Activated CD4-positive, alpha-beta memory T cell treated with anti-CD3 and anti-CD28 coated beads, Interleukin-2, amount 10 ng/mL, durations not matched to agents 7 days and 5 days (primary cell): Measurements from ENCODE around the gene AATK. TPM values are rescaled to one million over a fixed set of nuclear protein-coding genes. Genes with fewer than 3 reads are reported as not detected.

Experiments
- CTCF ChIA-PET: fragments of 350-600 bp; sonication (Branson Sonifier 250); formaldehyde crosslinking; loops from one replicate; lab custom pipeline; 2021; ENCODE audit warnings: antibody characterized with exemption, inconsistent platforms; lab: Charles Lee
- POLR2A ChIA-PET: fragments of 350-600 bp; sonication (Branson Sonifier 250); formaldehyde crosslinking; loops from one replicate; lab custom pipeline; 2021; ENCODE audit warnings: antibody characterized with exemption; lab: Charles Lee
- DNase-seq: peaks from one replicate; pipeline ENCODE4 v3.0.0-alpha.2; 2020
- H3K27ac Mint-ChIP-seq: one replicate; pipeline ENCODE4 v1.8.0; 2021; ENCODE audit warnings: mild to moderate bottlenecking, mixed read lengths
- H3K27me3 Mint-ChIP-seq: one replicate; pipeline ENCODE4 v1.8.0; 2021; ENCODE audit warnings: mixed read lengths
- H3K36me3 Mint-ChIP-seq: one replicate; pipeline ENCODE4 v1.8.0; 2021; ENCODE audit warnings: low read depth, mixed read lengths
- H3K4me1 Mint-ChIP-seq: one replicate; pipeline ENCODE4 v1.8.0; 2021; ENCODE audit warnings: mixed read lengths
- H3K4me3 Mint-ChIP-seq: one replicate; pipeline ENCODE4 v1.8.0; 2021; ENCODE audit warnings: mild to moderate bottlenecking, mixed read lengths
- H3K9me3 Mint-ChIP-seq: one replicate; pipeline ENCODE4 v1.8.0; 2021; ENCODE audit warnings: mixed read lengths
- total RNA-seq, 2 experiments: library from RNA; stranded (reverse); gene quantifications; one replicate each; pipeline ENCODE4 v1.2.3, GENCODE V29; 2021

The AATK gene
- total RNA-seq, 2 experiments from 2014 or later, result 1.1 to 1.8 TPM

- no peaks in the 10 kb centered on the region for H3K36me3 Mint-ChIP-seq
- no peaks in the 10 kb centered on the region for H3K9me3 Mint-ChIP-seq
- DNase-seq, result no peak
- ChIA-PET CTCF (no interaction called here), POLR2A (no interaction called here)
- no peak overlapping the region for H3K27ac Mint-ChIP-seq
- no peaks in the 10 kb centered on the region for H3K27me3 Mint-ChIP-seq
- H3K4me3 Mint-ChIP-seq, result no peak overlapping the region
- H3K4me1 Mint-ChIP-seq, result no peaks in the 10 kb centered on the region
Observed at GRCh38 chr17:81128338-81128737, 37.7 kb downstream of the AATK start.

- POLR2A ChIA-PET, result no interaction called here
Observed at GRCh38 chr17:81127526-81128177, 38.4 kb downstream of the AATK start.

GRCh38 chr17:81127133-81127455 lies 38.9 kb downstream of the AATK start:
- Mint-ChIP-seq H3K27ac (no peak overlapping the region), H3K4me1 (no peaks in the 10 kb centered on the region), H3K27me3 (no peaks in the 10 kb centered on the region), H3K36me3 (no peaks in the 10 kb centered on the region), H3K9me3 (no peaks in the 10 kb centered on the region), H3K4me3 (no peak overlapping the region)
- POLR2A ChIA-PET, result no interaction called here
- no peak for DNase-seq
- CTCF ChIA-PET, result no interaction called here

More at GRCh38 chr17:81127526-81128177, 38.4 kb downstream of the AATK start:
- no peak overlapping the region for H3K27ac Mint-ChIP-seq
- CTCF ChIA-PET, result no interaction called here
- H3K4me3 Mint-ChIP-seq, result no peak overlapping the region
- no peak for DNase-seq
- H3K27me3 Mint-ChIP-seq, result no peaks in the 10 kb centered on the region
- no peaks in the 10 kb centered on the region for H3K4me1 Mint-ChIP-seq
- H3K36me3 Mint-ChIP-seq, result no peaks in the 10 kb centered on the region
- H3K9me3 Mint-ChIP-seq, result no peaks in the 10 kb centered on the region

- ChIA-PET POLR2A (no interaction called here), CTCF (no interaction called here)
- Mint-ChIP-seq H3K4me3 (no peak overlapping the region), H3K36me3 (no peaks in the 10 kb centered on the region), H3K4me1 (no peaks in the 10 kb centered on the region), H3K9me3 (no peaks in the 10 kb centered on the region), H3K27me3 (no peaks in the 10 kb centered on the region), H3K27ac (no peak overlapping the region)
- no peak for DNase-seq
Observed at GRCh38 chr17:81126281-81127132, 39.5 kb downstream of the AATK start.

GRCh38 chr17:81125573-81126081 lies 40.4 kb downstream of the AATK start:
- CTCF ChIA-PET, result no interaction called here
- H3K4me1 Mint-ChIP-seq, result no peaks in the 10 kb centered on the region

GRCh38 chr17:81124377-81124776 lies 41.6 kb downstream of the AATK start:
- Mint-ChIP-seq H3K27ac (no peak overlapping the region), H3K27me3 (no peaks in the 10 kb centered on the region), H3K4me1 (peaks cover 2% of the 10 kb centered on the region), H3K4me3 (no peak overlapping the region), H3K9me3 (no peaks in the 10 kb centered on the region), H3K36me3 (no peaks in the 10 kb centered on the region)
- ChIA-PET CTCF (no interaction called here), POLR2A (no interaction called here)
- DNase-seq, result no peak

More at GRCh38 chr17:81125573-81126081, 40.4 kb downstream of the AATK start:
- no peak overlapping the region for H3K4me3 Mint-ChIP-seq
- no peak for DNase-seq
- H3K36me3 Mint-ChIP-seq, result no peaks in the 10 kb centered on the region
- H3K27me3 Mint-ChIP-seq, result no peaks in the 10 kb centered on the region
- H3K27ac Mint-ChIP-seq, result no peak overlapping the region
- POLR2A ChIA-PET, result no interaction called here
- no peaks in the 10 kb centered on the region for H3K9me3 Mint-ChIP-seq

GRCh38 chr17:81123052-81124048 lies 42.7 kb downstream of the AATK start:
- ChIA-PET POLR2A (no interaction called here), CTCF (no interaction called here)
- no peak overlapping the region for H3K4me3 Mint-ChIP-seq
- H3K27ac Mint-ChIP-seq, result no peak overlapping the region
- H3K9me3 Mint-ChIP-seq, result no peaks in the 10 kb centered on the region
- H3K36me3 Mint-ChIP-seq, result no peaks in the 10 kb centered on the region
- DNase-seq, result no peak
- peaks cover 4% of the 10 kb centered on the region for H3K4me1 Mint-ChIP-seq
- H3K27me3 Mint-ChIP-seq, result no peaks in the 10 kb centered on the region

GRCh38 chr17:81121841-81122733 lies 43.9 kb downstream of the AATK start:
- Mint-ChIP-seq H3K9me3 (no peaks in the 10 kb centered on the region), H3K4me1 (peaks cover 4% of the 10 kb centered on the region), H3K4me3 (no peak overlapping the region), H3K27ac (no peak overlapping the region), H3K36me3 (no peaks in the 10 kb centered on the region), H3K27me3 (no peaks in the 10 kb centered on the region)
- no peak for DNase-seq
- CTCF ChIA-PET, result no interaction called here
- POLR2A ChIA-PET, result no interaction called here

- POLR2A ChIA-PET, result no interaction called here
- Mint-ChIP-seq H3K27me3 (no peaks in the 10 kb centered on the region), H3K4me3 (no peak overlapping the region)
Observed at GRCh38 chr17:81120695-81121621, 45.1 kb downstream of the AATK start.

GRCh38 chr17:81120149-81120484 lies 45.9 kb downstream of the AATK start:
- CTCF ChIA-PET, result no interaction called here
- no peak overlapping the region for H3K4me3 Mint-ChIP-seq
- no peak for DNase-seq
- peaks cover 4% of the 10 kb centered on the region for H3K4me1 Mint-ChIP-seq
- H3K27me3 Mint-ChIP-seq, result no peaks in the 10 kb centered on the region
- H3K36me3 Mint-ChIP-seq, result no peaks in the 10 kb centered on the region
- H3K27ac Mint-ChIP-seq, result no peak overlapping the region
- H3K9me3 Mint-ChIP-seq, result no peaks in the 10 kb centered on the region
- POLR2A ChIA-PET, result no interaction called here

More at GRCh38 chr17:81120695-81121621, 45.1 kb downstream of the AATK start:
- no peaks in the 10 kb centered on the region for H3K36me3 Mint-ChIP-seq
- no peak overlapping the region for H3K27ac Mint-ChIP-seq
- DNase-seq, result no peak
- CTCF ChIA-PET, result no interaction called here
- H3K9me3 Mint-ChIP-seq, result no peaks in the 10 kb centered on the region
- H3K4me1 Mint-ChIP-seq, result peaks cover 4% of the 10 kb centered on the region

GRCh38 chr17:81119223-81120148 lies 46.5 kb downstream of the AATK start:
- H3K4me1 Mint-ChIP-seq, result peaks cover 4% of the 10 kb centered on the region
- H3K4me3 Mint-ChIP-seq, result no peak overlapping the region
- POLR2A ChIA-PET, result no interaction called here
- CTCF ChIA-PET, result no interaction called here
- H3K27me3 Mint-ChIP-seq, result no peaks in the 10 kb centered on the region
- DNase-seq, result peak; percentile 89
- H3K9me3 Mint-ChIP-seq, result no peaks in the 10 kb centered on the region
- H3K27ac Mint-ChIP-seq, result no peak overlapping the region
- H3K36me3 Mint-ChIP-seq, result no peaks in the 10 kb centered on the region
